CD14-positive monocyte (primary cell): ENCODE measurements around the gene SLC15A5. TPM values are rescaled to one million over a fixed set of nuclear protein-coding genes. Genes with fewer than 3 reads are reported as not detected.

Source experiments
- DNase-seq, 3 donors: peaks; one replicate each; pipeline ENCODE4 v3.0.0-alpha.2; 2011 to 2022
- H2AFZ ChIP-seq: 2 replicates; pipeline ENCODE4 v1.6.0; 2012; ENCODE audit warnings: mild to moderate bottlenecking, low read depth, low read length, inconsistent platforms; ENCODE audit not compliant: insufficient read depth, poor library complexity, severe bottlenecking
- H3K27ac ChIP-seq, 2 donors: 1 replicate in 1 of 2; 2 replicates in 1 of 2; pipeline ENCODE4 v1.5.1; 2012 to 2013; ENCODE audit warnings: low read length in 2 of 2, control low read depth in 1 of 2, inconsistent platforms in 1 of 2, low read depth in 1 of 2, mild to moderate bottlenecking in 1 of 2
- H3K27me3 ChIP-seq, 2 donors: one replicate each; pipeline versions ENCODE4 v1.6.0 to v1.6.1; 2011 to 2013; ENCODE audit warnings: low read length in 2 of 2; ENCODE audit not compliant: control insufficient read depth in 2 of 2, insufficient read depth in 2 of 2
- H3K36me3 ChIP-seq, 2 donors: replicated peaks in 1 of 2; 1 replicate in 1 of 2; 2 replicates in 1 of 2; pipeline versions ENCODE4 v1.5.1 to v1.6.1; 2012 to 2013; ENCODE audit warnings: low read length in 2 of 2, control low read depth in 1 of 2, inconsistent platforms in 1 of 2, mild to moderate bottlenecking in 1 of 2; ENCODE audit not compliant: insufficient read depth in 2 of 2, control insufficient read depth in 1 of 2
- H3K4me1 ChIP-seq, 2 donors: 1 replicate in 1 of 2; 2 replicates in 1 of 2; pipeline versions ENCODE4 v1.5.1 to v1.6.1; 2012 to 2013; ENCODE audit warnings: low read length in 2 of 2, control low read depth in 1 of 2, inconsistent platforms in 1 of 2, mild to moderate bottlenecking in 1 of 2, moderate library complexity in 1 of 2; ENCODE audit not compliant: insufficient read depth in 2 of 2, control insufficient read depth in 1 of 2
- H3K4me2 ChIP-seq: replicated peaks from 2 replicates; pipeline ENCODE3; 2012; ENCODE audit warnings: low read length, moderate library complexity, mild to moderate bottlenecking; ENCODE audit not compliant: poor library complexity, severe bottlenecking; ENCODE audit errors: extremely low read depth
- H3K4me3 ChIP-seq, 3 experiments: fragments of 200-600 bp in 1 of 3; sonication (generic) in 1 of 3; replicated peaks in 1 of 3; 1 replicate in 2 of 3; 2 replicates in 1 of 3; pipeline ENCODE4 v1.5.1; 2011 to 2013; ENCODE audit warnings: low read length in 3 of 3, mild to moderate bottlenecking in 3 of 3, control low read depth in 2 of 3, low read depth in 2 of 3, inconsistent platforms in 1 of 3, moderate library complexity in 1 of 3
- H3K79me2 ChIP-seq: 2 replicates; pipeline ENCODE4 v1.6.0; 2012; ENCODE audit warnings: mild to moderate bottlenecking, control low read depth, inconsistent platforms, low read length, moderate library complexity; ENCODE audit not compliant: insufficient read depth
- H3K9ac ChIP-seq: 2 replicates; pipeline ENCODE4 v1.6.0; 2017; ENCODE audit warnings: low read length, mild to moderate bottlenecking; ENCODE audit not compliant: insufficient read depth, poor library complexity, severe bottlenecking
- H3K9me3 ChIP-seq, 2 donors: replicated peaks in 1 of 2; 1 replicate in 1 of 2; 2 replicates in 1 of 2; pipeline versions ENCODE4 v1.5.1 to v1.6.1; 2012 to 2013; ENCODE audit warnings: low read length in 2 of 2, control low read depth in 1 of 2; ENCODE audit not compliant: control insufficient read depth in 1 of 2, insufficient read depth in 1 of 2
- H4K20me1 ChIP-seq: 2 replicates; pipeline ENCODE4 v1.6.0; 2012; ENCODE audit warnings: mild to moderate bottlenecking, low read length, control low read depth, moderate library complexity; ENCODE audit not compliant: insufficient read depth
- H3K27ac Mint-ChIP-seq, 7 donors: one replicate each; pipeline ENCODE4 v1.8.0; 2020; ENCODE audit warnings: mild to moderate bottlenecking in 7 of 7, mixed read lengths in 7 of 7, moderate library complexity in 6 of 7, inconsistent platforms in 2 of 7
- H3K27me3 Mint-ChIP-seq, 3 donors: one replicate each; pipeline ENCODE4 v1.8.0; 2021 to 2022; ENCODE audit warnings: low read depth in 3 of 3, mild to moderate bottlenecking in 3 of 3, mixed read lengths in 3 of 3, moderate library complexity in 3 of 3, inconsistent platforms in 1 of 3
- H3K36me3 Mint-ChIP-seq, 2 donors: one replicate each; pipeline ENCODE4 v1.8.0; 2020; ENCODE audit warnings: mixed read lengths in 2 of 2, inconsistent platforms in 1 of 2, mild to moderate bottlenecking in 1 of 2
- H3K4me1 Mint-ChIP-seq: one replicate; pipeline ENCODE4 v1.8.0; 2020; ENCODE audit warnings: mild to moderate bottlenecking, mixed read lengths
- H3K4me3 Mint-ChIP-seq, 2 donors: one replicate each; pipeline ENCODE4 v1.8.0; 2020; ENCODE audit warnings: mild to moderate bottlenecking in 2 of 2, mixed read lengths in 2 of 2, moderate library complexity in 1 of 2
- H3K9me3 Mint-ChIP-seq, 7 donors: one replicate each; pipeline ENCODE4 v1.8.0; 2020 to 2022; ENCODE audit warnings: mixed read lengths in 7 of 7, mild to moderate bottlenecking in 6 of 7, moderate library complexity in 6 of 7, inconsistent platforms in 2 of 7
- CTCF ChIP-seq: fragments of 200-600 bp; IDR thresholded peaks from one replicate; pipeline ENCODE4 v1.8.0; 2022; ENCODE audit warnings: antibody characterized with exemption, mild to moderate bottlenecking
- WGBS: methylation state at CpG from one replicate; pipeline ENCODE4 v1.1.5; 2013; ENCODE audit warnings: missing lambda C conversion rate; ENCODE audit not compliant: insufficient coverage; 5-methylcytosine and 5-hydroxymethylcytosine counted together
- intact Hi-C, 2 donors: fragments of 100-400 bp; cut with micrococcal nuclease; formaldehyde crosslinking; loops; one replicate each; pipeline versions ENCODE4 v1.15.0 to v1.15.1; 2023
- polyA plus RNA-seq, 3 donors: library from polyadenylated mRNA; depleted of rRNA in 1 of 3; unstranded in 2 of 3; stranded (reverse) in 1 of 3; fragments of 300-500 nt in 2 of 3; fragments of >200 nt in 1 of 3; fragmentation: Illumina TruSeq in 2 of 3; gene quantifications; 1 replicate in 2 of 3; 2 replicates in 1 of 3; pipeline ENCODE4 v1.2.3, GENCODE V29; 2012 to 2021

SLC15A5 gene
- polyA plus RNA-seq, 3 donors = not detected

DNA sequence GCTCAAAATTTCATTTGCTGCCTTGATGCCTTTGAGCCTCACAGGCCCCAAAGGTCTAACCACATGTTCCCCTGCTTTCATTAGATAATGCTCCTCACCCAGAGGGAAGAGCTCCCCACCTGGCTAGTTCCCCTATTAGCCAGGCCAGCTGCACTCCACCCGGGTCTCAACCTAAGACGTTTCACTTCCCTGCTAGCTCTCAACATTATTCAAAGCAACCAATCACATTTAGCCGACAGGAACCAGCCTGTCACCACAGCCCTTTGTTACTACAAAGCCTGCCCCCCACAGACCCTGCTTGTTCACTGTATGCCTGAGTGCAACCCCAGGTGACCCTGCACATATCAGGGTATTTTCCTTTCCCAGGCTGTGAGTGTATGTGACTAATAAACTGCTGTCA, 78.6 kb downstream of the SLC15A5 start:
- Mint-ChIP-seq H3K4me3 (no peak overlapping the region), H3K36me3 (no peaks in the 10 kb centered on the region), H3K4me1 (no peaks in the 10 kb centered on the region), H3K27me3 (no peaks in the 10 kb centered on the region), H3K27ac (peak overlapping the region in 1 of 7 donors; percentile 10), H3K9me3 (peaks cover 0 to 11% (median 4%) of the 10 kb centered on the region in 7 donors)
- no peaks in the 10 kb centered on the region for H3K4me1 ChIP-seq
- peak in 1 of 3 donors; percentile 9 for DNase-seq
- H3K4me3 ChIP-seq = no peak overlapping the region
- H3K36me3 ChIP-seq = no peaks in the 10 kb centered on the region
- WGBS = 10% methylated on average over 3 of the region's 3 CpGs
- H3K79me2 ChIP-seq = no peaks in the 10 kb centered on the region
- no peak overlapping the region for H3K27ac ChIP-seq
- no peak for TF ChIP-seq CTCF
- H3K9ac ChIP-seq = no peak overlapping the region
- H3K27me3 ChIP-seq = no peaks in the 10 kb centered on the region
- intact Hi-C loops = no loop called here
- no peak overlapping the region for H3K4me2 ChIP-seq
- H3K9me3 ChIP-seq = no peaks in the 10 kb centered on the region
- H4K20me1 ChIP-seq = no peaks in the 10 kb centered on the region
- H2AFZ ChIP-seq = no peak overlapping the region

DNA sequence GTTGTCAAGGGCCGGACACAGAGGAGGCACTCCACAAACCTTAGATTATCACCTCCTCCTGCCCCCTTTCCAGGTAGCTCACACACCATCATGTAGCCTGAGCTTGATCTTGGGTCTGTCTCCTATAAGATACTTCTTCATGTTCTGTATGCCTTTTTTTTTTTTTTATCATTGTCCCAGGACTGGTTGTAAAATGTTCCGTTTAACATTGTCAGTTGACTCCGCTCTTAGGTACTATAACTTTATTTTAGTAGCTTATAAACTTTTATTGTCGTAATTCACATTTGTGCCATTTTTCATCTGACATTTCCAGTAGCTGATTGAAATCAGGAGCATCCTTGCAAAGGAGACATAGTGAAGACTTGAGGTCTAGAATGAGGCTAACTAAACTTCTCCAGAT, 79.9 kb downstream of the SLC15A5 start:
- H3K4me1 ChIP-seq = no peaks in the 10 kb centered on the region
- no peaks in the 10 kb centered on the region for H3K79me2 ChIP-seq
- no peak for TF ChIP-seq CTCF
- H3K27ac ChIP-seq = no peak overlapping the region
- Mint-ChIP-seq H3K4me3 (no peak overlapping the region), H3K4me1 (no peaks in the 10 kb centered on the region), H3K27ac (no peak overlapping the region), H3K36me3 (no peaks in the 10 kb centered on the region), H3K9me3 (peaks cover 0 to 11% (median 6%) of the 10 kb centered on the region in 7 donors), H3K27me3 (peaks cover 0 to 3% (median 2%) of the 10 kb centered on the region in 3 donors)
- no peak overlapping the region for H3K4me3 ChIP-seq
- no peaks in the 10 kb centered on the region for H3K9me3 ChIP-seq
- H3K36me3 ChIP-seq = no peaks in the 10 kb centered on the region
- H2AFZ ChIP-seq = no peak overlapping the region
- no peaks in the 10 kb centered on the region for H3K27me3 ChIP-seq
- intact Hi-C loops = no loop called here
- DNase-seq = no peak
- no peak overlapping the region for H3K9ac ChIP-seq
- WGBS = no CpG with 5 or more reads among the region's 4 CpGs
- no peak overlapping the region for H3K4me2 ChIP-seq
- no peaks in the 10 kb centered on the region for H4K20me1 ChIP-seq
